Ammon's horn (tissue), 1 donor: Measurements from ENCODE around the gene GLI3.

Experiments used
- DNase-seq: peaks from one replicate; pipeline ENCODE4 v3.0.0-alpha.2; 2016; ENCODE audit warnings: low spot score

The GLI3 gene

DNA sequence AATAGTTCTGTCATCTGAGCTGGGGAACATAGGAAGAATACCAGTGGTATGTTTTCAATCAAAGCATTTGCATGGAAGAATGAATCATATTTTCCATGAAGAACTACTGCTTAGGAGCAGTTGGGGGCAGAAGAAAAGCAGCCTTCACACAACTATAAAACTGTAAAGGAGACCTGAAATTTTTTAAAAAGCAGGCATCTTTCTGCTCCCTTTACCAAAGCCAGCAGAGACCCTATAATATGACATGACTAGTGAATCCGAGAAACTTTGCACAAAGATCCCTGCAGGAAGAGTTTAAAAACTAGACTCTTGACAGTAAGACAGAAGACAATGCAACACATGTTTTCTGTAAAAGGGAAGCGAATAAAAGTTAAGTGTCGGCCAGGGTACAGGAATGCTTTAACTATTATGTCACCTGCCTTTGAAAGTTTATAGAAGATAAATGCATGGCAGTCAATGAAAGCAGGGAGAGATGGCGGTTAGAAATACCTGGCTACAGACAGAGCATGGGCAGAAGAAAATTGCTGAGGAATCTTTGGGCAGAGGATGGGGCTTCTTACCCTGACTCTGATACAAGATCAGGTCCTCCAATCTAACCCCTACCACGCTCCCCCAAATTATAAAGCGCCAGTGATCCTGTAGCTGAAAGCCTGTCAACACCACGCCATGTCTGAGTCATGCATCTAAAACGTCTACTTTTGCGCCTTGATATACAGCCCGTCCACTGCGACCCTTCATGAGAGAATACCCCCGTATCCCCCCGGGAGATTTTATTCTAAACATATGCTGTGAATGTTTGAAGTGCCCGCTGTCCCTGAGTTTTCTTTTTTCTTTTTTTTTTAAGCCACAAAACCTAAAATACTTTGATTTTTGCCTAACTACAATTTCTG is 93.1 kb downstream of the GLI3 start:
- DNase-seq, result no peak

DNA sequence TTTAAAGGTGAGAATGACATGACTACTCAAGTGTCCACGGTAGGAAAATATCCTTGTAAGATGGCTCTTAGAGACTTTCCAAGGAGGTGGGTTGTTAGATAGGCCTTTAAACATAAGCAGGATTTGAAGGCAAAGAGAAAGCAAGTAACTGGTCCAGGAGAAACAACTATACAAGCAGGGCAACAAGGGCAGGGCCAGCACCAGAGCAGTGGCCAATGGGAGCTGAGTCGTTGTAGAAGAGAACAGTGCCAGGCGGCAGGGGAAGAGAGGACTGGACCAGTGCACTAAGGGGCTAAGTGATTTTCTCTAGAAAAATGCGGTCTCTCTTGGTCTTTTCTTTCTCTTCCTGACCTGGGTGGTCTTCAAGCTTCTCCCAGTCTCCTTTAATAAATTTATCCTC is 94.9 kb downstream of the GLI3 start:
- no peak for DNase-seq

DNA sequence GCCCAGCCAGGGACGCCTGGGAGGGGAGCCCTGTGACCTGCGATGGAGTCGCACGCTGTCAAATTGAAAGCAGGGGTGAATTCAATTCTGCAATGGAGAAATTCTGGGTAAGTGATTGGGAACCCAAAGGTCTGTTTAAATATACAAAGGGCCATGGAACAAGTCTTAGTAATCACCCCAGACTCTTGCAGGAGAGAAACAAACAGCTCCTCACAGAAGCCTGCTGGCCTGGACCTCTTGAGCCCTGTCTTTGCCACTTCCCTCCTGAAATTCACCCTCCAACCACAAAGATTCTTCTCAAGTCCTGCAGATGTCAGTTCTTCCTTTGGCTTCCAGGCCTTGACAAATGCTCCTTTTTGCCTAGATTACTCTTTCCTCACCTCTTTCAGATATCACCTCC is 97.3 kb downstream of the GLI3 start:
- no peak for DNase-seq

- no peak for DNase-seq
Measured at GRCh38 chr7:42138691-42139090, 98.3 kb downstream of the GLI3 start.

DNA sequence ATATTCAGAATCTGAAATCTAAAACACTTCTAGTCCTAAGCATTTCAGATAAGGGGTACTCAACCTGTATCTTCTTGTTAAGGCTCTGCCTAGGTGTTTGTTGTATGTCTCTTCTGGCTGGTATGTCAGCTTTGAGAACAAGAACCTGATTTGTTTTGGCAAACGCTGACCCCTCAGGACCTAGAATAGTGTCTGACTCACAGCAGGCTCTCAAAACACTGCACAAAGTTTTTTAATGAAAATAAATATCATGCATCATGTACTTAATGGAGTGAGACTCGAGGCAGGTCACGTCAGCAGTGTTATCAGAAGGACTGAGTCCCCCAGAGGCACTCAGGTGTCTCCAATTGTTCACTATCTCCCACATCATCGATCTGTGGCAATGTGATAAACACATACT is 99.1 kb downstream of the GLI3 start:
- no peak for DNase-seq

DNA sequence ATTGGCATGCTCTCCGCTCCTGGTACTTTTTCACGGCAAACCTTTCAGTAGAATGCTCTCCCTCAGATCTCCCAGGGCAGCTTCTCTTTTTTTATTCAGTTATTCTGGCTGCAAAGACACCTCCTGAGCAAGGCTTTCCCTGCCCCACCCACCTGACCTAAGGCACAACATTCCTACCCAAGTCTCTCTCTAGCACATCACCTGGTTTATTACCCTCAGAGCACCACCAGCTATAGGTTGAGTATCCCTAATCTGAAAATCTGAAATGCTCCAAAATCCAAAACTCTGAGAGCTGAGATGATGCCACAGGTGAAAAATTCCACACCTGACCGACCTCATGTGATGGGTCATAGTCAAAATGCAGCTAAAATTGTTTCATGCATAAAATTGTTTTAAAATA is 99.6 kb downstream of the GLI3 start:
- no peak for DNase-seq

GRCh38 chr7:42135728-42136127 is 101.3 kb downstream of the GLI3 start:
- no peak for DNase-seq

GRCh38 chr7:42134276-42134876 is 102.6 kb downstream of the GLI3 start:
- DNase-seq, result no peak

GRCh38 chr7:42133321-42133720 is 103.7 kb downstream of the GLI3 start:
- no peak for DNase-seq

DNA sequence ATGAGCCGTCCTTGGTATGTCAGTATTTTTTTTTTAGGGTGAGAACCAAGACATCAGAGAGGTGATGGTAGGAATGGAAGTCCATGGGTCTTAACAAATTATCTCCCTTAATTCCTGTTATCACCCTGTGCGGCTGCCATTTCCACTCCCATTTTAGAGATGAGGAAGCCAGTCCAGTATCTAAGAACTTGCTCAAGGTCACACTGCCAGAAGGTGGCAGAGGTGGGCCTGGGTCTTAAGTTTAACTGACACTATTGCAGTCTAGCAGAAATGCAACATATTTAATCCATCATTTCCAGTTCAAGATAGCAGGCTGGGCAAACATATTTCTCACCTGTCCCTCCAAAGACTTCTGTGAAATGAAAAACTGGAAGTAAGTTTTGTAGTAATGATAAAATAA is 108.3 kb downstream of the GLI3 start:
- no peak for DNase-seq

- DNase-seq, result no peak
Measured at GRCh38 chr7:42127232-42127622, 109.8 kb downstream of the GLI3 start.

DNA sequence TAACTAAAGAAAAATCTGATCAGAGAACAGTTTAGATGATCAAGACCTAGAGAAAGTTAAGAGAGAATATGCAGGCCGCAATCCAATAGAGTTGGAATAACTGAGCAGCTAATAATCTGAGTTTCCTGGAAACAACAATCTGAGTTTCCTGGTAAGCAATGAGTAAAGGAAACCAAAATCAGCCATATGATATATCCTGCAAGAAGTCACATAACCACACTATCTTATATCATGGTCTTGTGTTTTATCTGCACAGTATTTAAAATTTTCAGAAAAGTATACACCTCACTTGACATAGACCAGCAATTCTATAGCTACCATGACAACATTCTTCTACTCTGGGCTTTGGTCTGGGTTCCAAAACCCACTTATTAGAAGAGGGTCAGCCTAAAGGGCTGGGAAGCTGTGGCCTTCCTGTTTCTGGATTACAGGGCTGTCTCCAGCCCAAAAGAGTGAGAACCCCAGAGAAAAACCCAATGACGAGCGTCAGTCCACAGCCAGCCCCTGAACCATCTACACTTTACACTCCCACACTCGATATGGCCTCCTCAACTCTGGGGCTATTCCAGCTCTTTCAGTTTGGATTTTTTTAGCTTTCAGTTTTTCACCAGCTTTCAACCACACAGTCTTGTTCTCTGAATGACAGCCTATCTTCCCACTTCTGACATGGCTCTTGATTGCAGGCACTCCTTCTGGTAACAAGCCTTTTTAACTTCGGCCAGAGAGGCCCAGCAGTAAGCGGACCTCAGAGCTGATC is 110.4 kb downstream of the GLI3 start:
- DNase-seq, result no peak

DNA sequence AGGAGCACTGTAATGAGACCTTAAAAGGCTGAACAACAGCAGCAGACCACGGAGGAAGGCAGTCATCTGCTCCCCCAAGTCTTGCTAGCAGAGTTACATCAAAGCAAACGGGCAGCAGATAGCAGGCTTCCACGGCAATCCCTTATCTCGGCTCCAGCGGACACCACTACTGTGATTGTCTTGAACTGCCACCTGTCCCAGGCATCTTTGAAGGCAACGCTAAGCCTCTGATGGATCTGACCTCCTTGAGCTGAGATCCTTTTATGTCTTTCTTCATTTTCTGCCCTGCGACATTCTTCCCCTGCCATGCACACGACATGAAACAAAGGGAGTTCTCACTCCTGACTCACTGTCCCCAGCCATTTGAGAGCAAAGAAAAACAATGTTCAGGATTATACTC is 111.7 kb downstream of the GLI3 start:
- DNase-seq, result no peak

DNA sequence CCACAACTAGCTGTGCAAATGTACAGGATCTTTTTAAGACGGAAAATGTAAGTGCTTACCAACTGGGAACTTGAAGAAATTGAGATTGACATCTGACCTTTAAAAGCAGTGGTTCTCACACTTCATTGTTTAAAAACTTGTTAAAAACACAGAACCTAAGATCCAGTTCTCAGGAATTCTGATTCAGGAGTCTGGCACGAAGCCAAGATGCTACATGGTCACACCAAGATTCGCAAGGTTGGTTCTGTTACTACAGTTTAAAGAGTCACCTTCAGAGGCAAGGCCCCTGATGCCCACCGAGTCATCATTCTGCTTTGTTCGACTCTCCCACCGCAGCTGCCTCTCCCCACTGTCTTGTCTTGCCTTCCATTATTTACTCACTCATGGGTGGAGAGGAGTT is 113.3 kb downstream of the GLI3 start:
- no peak for DNase-seq

GRCh38 chr7:42120191-42120590 is 116.8 kb downstream of the GLI3 start:
- no peak for DNase-seq

DNA sequence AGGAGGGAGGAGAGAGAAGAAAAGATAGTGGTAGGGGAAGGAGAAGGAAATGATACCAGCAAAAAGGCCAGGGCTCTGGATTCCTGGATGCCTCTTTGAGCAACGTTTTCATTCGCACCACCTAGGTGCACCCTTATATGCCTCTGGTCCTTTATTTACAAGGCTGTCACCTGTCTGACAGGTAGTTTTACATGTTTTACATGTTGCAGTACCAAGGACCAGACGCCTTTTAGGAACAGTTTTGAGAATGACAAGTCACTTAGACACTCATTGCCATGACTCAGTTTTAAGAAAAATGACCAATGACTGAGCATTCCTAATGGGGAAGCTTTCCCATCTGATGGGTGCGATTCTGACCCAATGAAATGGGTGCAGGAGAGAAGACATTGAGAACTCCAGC is 119.8 kb downstream of the GLI3 start:
- no peak for DNase-seq

DNA sequence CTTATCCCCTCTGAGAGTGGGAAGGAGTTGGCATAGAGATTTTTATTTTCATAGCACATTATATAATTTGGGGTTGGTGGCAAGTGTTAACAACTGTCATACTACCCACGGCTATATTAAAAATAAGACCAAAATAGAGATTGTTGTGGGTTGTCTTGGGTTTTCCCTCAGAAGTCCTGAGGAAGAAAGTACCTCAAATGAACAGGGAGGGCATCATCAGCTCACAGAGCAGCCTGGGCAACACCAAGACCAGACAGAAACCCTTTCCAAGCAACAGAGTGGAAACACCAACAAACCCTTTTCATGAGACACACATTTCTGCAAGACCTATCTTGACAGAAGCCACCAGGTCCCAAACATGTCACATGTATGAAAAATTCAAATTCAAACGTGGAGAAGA is 121.2 kb downstream of the GLI3 start:
- no peak for DNase-seq

- no peak for DNase-seq
Measured at GRCh38 chr7:42110333-42110732, 126.7 kb downstream of the GLI3 start.

- DNase-seq, result no peak
Measured at GRCh38 chr7:42108803-42109528, 128.0 kb downstream of the GLI3 start.

- no peak for DNase-seq
Measured at GRCh38 chr7:42107484-42108240, 129.3 kb downstream of the GLI3 start.

DNA sequence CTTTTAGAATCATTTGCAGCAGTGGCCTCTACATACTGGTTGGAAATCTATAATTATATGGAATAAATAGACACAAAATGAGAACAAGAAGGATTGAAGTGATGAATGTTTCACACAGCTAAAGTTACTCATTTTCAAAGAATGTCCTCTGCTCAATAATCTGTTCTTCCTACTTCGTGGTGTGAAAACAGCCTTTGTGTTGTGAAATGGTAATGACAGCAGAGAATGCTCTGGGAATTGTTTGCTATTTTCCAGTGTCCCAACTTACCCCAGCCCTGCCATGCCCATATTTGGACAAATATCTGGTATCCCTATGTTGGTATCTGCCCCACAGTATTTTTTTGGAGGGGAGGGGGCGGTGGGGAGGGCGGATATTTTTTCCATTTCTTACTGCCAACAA is 130.4 kb downstream of the GLI3 start:
- DNase-seq, result no peak
